ENCODE data around the gene HIGD2A.

GRCh38 chr5:176341325-176342157, 47.0 kb upstream of the HIGD2A start:
- no peak for TF ChIP-seq CTCF (IDR thresholded peaks at IDR 0.05)
- no peak for TF ChIP-seq ZFX (IDR thresholded peaks at IDR 0.05; ENCODE audit: borderline replicate concordance)
